ENCODE data around the gene ITGAE.
"Not testable (repeated sequence)": the region's sequence is repeated elsewhere in the genome, so short reads cannot be mapped to it uniquely, and the experiment has no call there.

ITGAE gene

GRCh38 chr17:3795390-3796102 is 5.4 kb downstream of the ITGAE start:
- DNase-seq (ENCODE audit: low spot score), result no peak

DNA sequence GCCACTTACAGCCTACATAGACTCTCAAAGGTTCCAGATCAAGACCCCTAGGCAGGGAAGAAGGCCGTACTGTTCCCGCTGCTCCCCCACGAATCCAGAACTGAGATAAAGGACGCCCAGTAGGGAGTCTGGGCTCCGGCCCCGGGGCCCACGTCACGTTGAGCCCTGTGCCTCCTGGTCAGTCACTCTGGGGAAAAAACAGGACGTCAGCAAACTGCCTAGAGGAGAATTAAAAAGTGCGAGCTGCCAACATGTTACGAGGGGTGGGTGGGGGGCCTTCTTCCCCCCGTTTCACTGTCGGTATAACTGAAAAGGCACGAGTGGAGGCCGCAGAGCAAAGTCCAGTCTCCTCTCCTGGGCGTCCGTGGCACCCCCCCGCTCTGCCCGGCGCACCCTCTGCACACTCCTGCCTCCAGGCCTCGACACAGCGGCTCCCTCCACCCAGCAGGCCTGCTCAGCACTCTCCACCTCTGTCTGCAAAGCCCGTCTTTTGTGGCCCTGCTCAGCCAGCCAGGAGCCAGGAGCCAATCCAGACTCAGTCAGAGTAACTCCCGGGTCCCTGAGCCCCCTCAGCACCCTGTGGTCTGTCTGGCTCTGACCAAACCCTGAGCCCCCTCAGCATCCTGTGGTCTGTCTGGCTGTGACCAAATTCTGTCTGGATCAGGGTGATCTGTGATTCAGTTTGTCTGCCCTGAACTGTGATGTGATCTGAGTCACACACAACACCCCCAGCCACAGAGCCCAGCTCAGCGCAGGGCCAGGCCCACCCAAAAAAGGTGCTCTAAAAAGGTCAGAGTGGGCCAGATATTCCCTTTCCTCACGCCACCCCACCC is 6.2 kb downstream of the ITGAE start:
- DNase-seq (ENCODE audit: low spot score), result no peak

- not testable (repeated sequence) for DNase-seq (ENCODE audit: low spot score)
Measured at GRCh38 chr17:3794152-3794551, 6.8 kb downstream of the ITGAE start.

DNA sequence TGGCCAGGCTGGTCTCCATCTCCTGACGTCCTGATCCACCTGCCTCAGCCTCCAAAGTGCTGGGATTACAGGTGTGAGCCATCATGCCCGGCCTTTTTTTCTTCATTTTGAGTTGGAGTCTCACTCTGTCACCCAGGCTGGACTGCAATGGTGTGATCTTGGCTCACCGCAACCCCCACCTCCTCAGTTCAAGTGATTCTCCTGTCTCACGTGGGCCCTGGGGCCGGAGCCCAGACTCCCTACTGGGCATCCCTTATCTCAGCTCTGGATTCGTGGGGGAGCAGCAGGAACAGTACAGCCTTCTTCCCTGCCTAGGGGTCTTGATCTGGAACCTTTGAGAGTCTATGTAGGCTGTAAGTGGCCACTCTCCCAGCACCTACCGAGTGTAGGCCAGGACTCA is 7.7 kb downstream of the ITGAE start:
- DNase-seq (ENCODE audit: low spot score), result not testable (repeated sequence)

DNA sequence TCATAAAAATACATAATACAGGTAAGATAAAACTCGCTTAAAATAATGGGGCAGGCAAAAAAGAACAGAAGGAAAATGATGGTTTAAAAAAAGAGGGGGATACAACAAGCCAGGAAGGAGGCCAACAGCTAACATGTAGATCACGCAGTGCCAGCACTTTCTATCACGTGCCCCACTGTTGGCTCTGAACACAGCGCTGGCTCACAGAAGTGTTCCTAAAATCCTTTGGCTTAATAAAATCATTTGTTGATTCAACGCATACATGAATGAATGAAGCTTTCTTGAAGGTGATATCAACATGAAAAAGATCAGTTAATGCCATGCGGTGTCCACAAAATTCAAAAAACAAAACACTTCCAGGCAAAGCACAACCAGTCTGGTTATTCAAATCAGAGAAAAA is 8.5 kb downstream of the ITGAE start:
- DNase-seq (ENCODE audit: low spot score), result no peak

- no peak for DNase-seq (ENCODE audit: low spot score)
Measured at GRCh38 chr17:3788200-3788599, 12.8 kb downstream of the ITGAE start.

DNA sequence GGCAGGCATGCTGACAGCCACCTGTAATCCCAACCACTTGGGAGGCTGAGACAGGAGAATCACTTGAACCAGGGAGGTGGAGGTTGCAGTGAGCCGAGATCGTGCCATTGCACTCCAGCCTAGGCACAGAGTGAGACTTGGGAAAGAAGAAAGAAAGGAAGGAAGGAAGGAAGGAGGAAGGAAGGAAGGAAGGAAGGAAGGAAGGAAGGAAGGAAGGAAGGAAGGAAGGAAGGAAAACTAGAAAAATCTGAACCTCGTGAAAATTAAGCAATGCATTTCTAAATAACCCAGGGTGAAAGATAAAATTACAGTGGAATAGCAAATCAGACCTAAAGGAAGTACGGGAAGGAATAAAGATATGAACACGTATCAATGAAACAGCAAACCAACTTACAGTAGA is 15.7 kb downstream of the ITGAE start:
- not testable (repeated sequence) for DNase-seq (ENCODE audit: low spot score)

DNA sequence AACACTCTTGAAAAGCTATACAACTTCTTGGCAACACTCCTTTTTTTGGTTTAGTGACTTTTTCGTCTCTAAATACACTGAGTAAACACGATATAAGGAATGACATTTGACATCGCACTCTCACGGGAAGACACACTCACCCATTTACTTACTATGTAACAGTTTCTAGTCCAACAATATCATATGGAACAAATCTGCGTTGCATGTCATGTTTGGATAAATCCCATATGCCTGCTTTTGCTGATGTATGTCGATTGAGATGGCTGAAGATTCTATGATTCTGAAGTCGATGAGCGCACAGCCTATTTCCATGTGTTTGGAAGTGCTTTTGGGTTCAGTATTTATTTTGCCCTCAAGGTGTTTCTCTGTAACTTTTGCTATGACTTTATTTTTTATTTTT is 18.2 kb downstream of the ITGAE start:
- no peak for DNase-seq (ENCODE audit: low spot score)

GRCh38 chr17:3780986-3781385 is 20.0 kb downstream of the ITGAE start:
- no peak for DNase-seq (ENCODE audit: low spot score)

DNA sequence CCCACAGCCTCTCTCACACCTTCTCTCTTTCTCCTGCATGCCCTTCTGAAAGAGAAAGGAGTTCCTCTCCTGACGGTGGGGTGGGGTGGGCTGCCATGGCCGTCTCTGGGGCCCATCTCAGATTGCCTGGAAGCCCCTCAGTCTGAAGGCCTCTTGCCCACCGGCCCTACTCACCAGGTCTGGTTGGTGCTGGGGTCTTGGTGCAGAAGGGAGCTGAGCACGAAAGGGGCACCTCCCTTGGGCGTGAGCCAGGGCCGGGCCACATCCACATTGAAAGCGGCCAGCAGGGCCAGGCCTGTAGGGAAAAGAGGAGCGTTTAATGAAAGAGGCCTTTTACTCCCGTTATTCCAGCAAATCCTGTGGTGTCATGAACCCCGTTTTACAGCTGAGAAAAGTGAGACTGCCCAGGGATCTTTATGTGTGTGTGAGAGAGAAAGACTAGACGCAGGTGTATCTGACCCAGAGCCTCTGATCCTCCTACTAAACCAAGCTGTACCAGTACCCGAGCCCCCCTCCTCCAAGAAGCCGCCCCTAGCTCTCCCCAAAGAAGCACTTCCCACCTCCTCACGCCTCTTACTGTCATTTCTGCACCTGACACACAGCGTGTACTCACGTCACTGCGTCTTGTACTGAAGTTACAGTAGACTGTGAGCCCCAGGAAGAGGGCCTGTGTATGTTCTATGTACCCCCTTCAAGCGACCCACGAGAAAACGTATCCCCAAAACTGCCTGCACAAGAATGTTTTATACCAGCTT is 23.4 kb downstream of the ITGAE start:
- no peak for DNase-seq (ENCODE audit: low spot score)

DNA sequence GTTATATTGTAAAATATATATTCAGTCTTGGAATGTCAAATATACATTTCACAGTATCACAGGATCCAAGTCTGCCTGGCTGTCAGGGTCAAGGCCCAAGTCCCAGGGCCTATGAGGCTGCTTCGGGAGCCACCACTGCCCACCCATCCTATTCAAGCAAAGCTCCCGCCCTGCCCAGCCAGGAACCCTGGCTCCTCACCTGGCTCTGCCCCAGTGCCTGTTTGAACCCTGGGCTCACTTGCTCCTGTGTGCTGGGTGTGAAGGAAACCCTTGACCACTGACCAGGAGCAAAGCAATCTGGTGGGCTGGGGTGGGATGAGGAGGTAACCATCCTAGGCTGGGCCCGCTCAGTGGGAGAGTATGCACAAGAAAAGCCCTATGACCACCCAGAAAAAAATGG is 27.0 kb downstream of the ITGAE start:
- no peak for DNase-seq (ENCODE audit: low spot score)

DNA sequence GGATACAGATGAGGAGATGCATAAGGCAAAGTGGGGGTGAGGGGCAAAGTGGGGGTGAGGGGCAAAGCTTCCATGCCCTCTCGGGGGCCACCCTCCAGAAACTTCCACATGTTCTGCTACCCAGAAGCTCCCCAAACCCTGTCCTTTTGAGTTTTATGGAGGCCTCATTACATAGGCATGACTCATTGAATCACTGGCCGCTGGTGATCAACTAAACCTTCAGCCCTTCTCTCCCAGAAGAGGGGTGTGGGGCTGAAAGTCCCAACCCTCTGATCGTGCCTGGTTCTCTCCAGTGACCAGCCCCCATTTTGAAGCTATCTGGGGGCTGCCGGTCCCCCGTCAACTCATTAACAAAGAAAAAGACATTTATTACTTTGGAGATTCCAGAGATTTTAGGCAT is 27.5 kb downstream of the ITGAE start:
- no peak for DNase-seq (ENCODE audit: low spot score)

- DNase-seq (ENCODE audit: low spot score), result no peak
Measured at GRCh38 chr17:3772764-3773163, 28.2 kb downstream of the ITGAE start.

- DNase-seq (ENCODE audit: low spot score), result no peak
Measured at GRCh38 chr17:3771140-3771539, 29.8 kb downstream of the ITGAE start.

DNA sequence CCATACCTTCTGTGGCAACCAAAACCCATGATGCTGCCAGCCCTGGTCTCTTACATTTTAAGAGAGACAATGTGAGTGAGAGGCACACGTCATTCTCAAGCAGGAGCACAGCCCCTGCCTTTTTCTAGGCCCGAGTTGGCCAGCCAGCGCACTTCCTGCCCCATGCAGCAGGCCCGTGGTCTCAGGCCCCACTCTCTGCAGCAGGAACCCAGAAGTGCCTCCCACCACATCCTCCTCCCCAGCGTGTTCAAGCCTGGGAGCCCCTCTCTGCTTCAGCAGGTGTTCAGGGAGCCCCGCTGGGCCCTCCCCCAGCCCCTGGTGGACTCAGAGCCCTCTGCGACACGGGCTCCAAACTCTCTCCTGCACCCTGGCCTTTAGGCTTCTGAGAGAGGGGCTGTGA is 30.5 kb downstream of the ITGAE start:
- no peak for DNase-seq (ENCODE audit: low spot score)

- DNase-seq (ENCODE audit: low spot score), result no peak
Measured at GRCh38 chr17:3768769-3769168, 32.2 kb downstream of the ITGAE start.

DNA sequence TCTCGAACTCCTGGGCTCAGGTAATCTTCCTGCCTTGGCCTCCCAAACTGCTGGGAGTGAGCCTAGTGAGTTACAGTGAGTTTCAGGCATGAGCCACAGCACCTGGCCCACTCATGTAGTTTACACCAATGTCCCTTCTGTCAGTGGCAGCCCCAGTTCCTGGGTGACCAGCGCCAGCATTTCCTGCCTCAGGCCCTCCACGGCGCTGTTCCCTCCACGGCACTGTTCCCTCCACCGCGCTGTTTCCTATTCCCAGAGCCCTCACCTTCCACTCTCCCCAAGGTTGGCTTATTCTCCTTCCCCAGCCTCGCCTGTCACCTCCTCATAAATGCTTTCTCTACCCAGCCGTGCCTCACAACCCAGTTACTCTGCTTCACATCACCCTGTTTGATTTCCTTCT is 32.6 kb downstream of the ITGAE start:
- no peak for DNase-seq (ENCODE audit: low spot score)

- DNase-seq (ENCODE audit: low spot score), result no peak
Measured at GRCh38 chr17:3766779-3767178, 34.2 kb downstream of the ITGAE start.

- no peak for DNase-seq (ENCODE audit: low spot score)
Measured at GRCh38 chr17:3765981-3766380, 35.0 kb downstream of the ITGAE start.

GRCh38 chr17:3763777-3764170 is 37.2 kb downstream of the ITGAE start:
- DNase-seq (ENCODE audit: low spot score), result no peak

- DNase-seq (ENCODE audit: low spot score), result no peak
Measured at GRCh38 chr17:3762922-3763776, 37.8 kb downstream of the ITGAE start.

- DNase-seq (ENCODE audit: low spot score), result no peak
Measured at GRCh38 chr17:3761918-3762380, 39.0 kb downstream of the ITGAE start.
